HG02623 (cell line): ENCODE results near the gene MOCS1.

Experiments
- ATAC-seq: cut with Tn5 transposase; IDR thresholded peaks from one replicate; pipeline ENCODE4 v1.9.1; 2021; ENCODE audit warnings: moderate library complexity; ENCODE audit not compliant: unreplicated experiment

The MOCS1 gene

GRCh38 chr6:39925191-39925930 is 8.9 kb downstream of the MOCS1 start:
- no peak for ATAC-seq

- no peak for ATAC-seq
Measured at GRCh38 chr6:39924283-39924682, 10.0 kb downstream of the MOCS1 start.

DNA sequence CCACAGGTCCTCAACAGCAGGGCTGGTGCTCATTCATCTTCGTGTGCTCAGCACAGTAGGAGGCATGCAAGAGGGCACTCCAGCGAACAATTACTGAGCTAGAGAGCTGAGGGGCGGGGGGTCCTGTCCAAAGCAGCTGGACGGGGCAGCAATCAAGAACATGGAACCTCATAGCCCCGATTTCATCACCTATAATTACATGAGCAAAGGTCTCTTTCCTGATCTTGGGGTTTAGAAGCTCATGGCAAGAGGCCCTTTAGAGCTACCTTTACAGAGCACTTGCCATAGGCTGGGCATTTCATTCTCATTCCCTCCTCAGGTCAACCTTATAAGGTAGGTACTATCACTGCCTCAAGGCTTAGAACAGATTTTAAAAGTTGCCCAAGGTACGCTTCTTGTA is 10.4 kb downstream of the MOCS1 start:
- ATAC-seq = no peak

- ATAC-seq = no peak
Measured at GRCh38 chr6:39923394-39923793, 10.9 kb downstream of the MOCS1 start.

DNA sequence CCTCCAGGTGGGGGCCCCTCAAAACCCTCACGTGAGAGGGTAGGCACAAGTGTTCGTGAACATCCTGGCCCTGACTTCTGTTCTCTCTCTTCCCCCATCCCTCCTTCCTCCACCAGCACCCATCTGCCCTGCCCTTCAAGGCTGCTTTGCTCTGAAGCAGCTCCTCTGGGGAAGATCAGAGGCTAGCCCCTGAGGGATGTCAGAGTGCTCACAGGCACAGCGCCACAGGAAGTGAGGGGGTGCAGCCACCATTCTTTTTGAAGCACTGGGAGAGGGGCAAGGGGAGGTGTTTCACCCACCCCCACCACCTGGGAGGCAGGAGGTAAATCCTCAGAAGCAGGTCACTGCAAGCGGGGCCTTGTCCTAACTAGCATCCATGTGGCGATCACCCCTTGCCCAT is 11.4 kb downstream of the MOCS1 start:
- no peak for ATAC-seq

GRCh38 chr6:39920157-39920556 is 14.1 kb downstream of the MOCS1 start:
- no peak for ATAC-seq

DNA sequence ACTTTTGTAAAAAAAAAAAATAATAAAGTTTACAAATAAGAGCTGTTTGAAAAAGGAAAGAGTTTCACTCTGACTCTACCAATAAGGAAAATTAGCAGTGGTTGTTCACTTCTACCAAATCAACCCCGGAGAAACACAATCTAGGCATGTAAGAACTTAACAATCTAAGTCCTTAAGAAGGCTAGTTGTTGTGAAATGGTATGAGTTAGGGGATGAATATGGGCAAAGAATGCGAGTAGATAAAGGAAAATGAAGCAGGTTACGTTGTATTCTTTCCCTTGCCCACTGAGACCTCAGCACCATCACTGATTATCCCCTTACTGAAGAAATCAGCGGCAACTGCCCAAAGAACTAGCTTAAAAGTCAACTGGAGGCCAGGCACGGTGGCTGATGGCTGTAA is 15.4 kb downstream of the MOCS1 start:
- no peak for ATAC-seq

DNA sequence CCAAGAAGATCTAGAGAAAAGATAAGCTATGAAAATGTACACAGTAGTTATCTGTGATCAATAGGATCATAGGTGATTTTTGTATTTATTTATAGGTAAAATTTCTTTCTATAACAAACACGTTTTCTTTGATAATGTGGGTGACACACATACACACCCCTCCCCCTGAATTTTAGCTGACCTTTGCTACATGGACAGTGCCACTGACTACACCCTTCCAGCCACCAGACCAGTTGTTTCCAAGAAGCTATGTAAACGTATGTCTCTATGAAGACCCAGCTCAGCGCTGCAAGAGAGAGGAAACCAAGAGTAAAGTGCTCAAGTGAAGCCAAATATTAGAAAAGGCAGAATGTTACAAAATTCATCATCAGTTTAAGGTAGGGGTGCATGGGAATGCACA is 16.3 kb downstream of the MOCS1 start:
- no peak for ATAC-seq

DNA sequence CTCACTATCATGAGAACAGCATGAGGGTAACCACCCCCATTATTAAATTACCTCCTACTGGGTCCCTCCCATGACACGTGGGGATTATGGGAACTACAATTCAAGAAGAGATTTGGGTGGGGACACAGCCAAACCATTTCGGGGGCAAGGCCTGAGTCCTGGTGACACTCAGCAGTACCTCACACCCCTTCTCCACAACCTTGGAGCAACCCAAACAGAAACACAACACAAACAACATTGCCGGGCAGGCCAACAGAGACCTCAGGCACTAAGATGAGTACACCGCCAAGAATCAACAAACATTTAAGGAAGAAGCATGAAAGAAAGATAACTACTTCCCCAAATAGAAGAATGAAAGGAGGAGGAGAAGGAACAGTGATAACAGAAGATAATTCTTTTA is 16.9 kb downstream of the MOCS1 start:
- no peak for ATAC-seq

DNA sequence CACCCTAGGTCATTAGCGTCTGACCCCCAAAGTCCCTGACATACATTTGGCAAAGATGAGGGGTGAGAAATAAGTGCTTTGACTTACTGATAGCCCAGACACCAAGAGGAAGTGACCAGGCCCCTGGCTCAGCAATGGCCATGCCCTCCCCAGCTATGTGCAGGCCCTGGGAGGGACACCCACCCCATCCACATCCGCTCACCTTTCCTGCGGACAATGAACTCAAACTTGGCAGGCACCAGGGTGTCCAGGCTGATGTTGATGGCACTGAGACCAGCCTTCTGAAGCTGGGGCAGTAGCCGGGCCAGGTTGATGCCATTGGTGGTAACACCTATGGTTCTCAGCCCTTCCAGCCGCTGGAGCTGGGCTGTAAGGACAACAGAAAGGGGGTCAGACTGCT is 18.4 kb downstream of the MOCS1 start:
- ATAC-seq = no peak

DNA sequence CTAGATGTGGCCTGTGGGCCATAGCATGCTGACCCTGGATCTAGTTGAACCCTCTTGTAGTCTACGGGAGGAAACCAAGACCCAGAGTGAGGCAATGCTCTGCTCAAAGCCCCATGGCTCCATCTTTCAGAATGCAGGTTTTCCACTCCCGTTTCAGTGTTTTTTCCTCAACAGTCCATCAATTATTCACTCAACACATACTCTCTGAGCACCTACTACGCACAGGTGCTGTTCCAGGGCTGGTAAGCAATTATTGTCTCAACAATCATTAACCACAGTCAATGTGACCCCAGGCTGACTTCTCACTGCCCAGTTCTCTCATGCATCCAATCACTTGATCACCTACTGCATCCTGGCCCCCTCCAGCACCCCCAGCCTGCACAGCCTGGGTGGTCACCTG is 20.0 kb downstream of the MOCS1 start:
- ATAC-seq = no peak

GRCh38 chr6:39913391-39913916 is 20.8 kb downstream of the MOCS1 start:
- ATAC-seq = no peak

DNA sequence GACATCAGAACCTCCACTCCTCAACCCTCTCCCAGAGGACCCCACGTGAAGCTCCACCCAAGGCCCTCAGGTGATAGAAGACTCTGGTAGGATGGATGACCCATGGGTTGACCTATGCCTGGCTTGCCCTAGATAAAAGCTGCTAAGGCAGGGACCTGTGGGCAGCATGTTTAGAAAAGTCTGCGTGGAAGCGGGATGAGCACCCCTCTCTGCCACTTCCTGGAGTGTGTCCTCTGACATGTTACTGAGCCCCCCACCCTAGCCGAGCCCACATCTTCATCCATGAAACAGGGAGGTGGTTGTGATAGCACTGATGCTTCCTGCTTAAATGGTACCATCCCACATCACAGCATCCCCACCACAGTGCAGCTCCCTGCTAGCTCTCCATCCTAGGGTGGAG is 21.8 kb downstream of the MOCS1 start:
- ATAC-seq = no peak

DNA sequence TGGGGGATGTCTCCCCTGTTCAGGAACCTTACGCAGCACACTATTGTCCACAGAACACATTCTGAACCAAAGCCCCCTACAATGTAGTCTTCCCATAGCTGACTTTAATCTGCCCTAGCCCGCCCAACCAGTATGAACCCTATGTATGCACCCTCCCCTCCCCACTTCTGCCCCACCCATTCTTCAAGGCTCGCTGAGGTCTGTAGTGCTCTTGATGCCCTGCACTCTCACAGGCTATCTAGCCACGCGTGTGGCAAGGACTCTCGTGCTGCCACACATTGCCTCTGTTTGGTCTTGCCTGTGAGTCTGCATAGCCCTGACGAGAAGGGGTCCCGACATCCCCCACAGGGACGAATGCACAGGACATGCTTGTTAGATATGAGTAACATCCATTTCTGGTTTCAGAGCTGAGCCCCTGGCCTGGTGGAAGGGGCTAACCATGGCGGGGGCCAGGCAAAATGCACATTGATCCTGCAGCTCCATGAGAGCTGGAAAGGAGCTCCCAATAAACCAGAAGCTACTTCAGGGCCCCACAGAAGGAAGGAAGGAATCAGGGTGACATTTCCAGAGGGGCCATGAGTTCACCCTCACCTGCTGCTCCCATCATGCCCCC is 22.6 kb downstream of the MOCS1 start:
- no peak for ATAC-seq

GRCh38 chr6:39910744-39911143 is 23.5 kb downstream of the MOCS1 start:
- ATAC-seq = no peak

- ATAC-seq = no peak
Measured at GRCh38 chr6:39910164-39910563, 24.1 kb downstream of the MOCS1 start.

GRCh38 chr6:39909701-39910100 is 24.6 kb downstream of the MOCS1 start:
- no peak for ATAC-seq

DNA sequence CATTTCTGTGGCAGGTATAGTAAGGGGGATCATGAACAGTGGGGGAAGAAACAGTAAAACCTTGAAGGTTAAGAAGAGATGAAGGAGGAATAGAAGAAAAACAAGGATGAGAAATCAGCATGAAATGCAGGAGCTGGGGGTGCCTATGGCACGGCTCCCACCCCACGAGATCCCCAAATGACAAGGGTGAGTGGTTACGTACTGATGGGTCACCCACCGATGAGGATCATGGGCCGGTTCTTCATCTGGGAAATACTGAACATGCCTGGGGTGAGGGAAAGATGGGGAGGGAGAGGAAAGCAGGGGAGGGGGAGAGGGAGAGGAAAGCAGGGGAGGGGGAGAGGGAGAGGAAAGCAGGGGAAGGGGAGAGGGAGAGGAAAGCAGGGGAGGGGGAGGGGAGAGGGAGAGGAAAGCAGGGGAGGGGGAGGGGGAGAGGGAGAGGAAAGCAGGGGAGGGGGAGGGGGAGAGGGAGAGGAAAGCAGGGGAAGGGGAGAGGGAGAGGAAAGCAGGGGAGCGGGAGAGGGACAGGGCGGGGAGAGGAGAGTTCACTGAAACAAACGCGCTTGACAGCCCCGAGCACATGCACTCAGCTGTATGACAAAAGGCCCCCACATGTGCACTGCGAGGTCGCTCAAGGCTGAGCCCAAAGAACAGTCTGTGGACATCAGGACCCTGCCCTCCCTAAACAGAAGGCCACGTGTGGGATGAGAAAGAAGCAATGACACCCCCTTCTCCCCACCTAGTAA is 25.3 kb downstream of the MOCS1 start:
- no peak for ATAC-seq

- ATAC-seq = no peak
Measured at GRCh38 chr6:39907871-39908575, 26.2 kb downstream of the MOCS1 start.

DNA sequence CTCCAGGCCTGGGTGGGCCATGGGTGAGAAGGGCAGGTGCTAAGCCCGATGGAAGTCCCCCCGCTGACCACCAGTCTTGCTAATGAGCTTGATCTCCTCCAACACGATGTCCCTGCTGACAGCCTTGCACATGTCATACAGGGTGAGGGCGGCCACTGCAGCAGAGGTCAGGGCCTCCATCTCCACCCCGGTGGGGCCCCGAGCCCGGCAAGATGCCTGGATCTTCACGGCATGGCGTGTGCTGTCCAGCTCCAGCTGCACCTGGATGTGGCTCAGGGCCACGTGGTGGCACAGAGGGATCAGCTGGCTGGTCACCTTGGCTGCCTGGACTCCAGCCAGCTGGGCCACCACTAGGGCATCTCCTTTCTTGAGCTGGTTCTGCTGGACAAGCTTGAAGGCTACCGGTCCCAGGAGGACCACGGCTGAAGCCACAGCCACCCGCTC is 27.9 kb downstream of the MOCS1 start:
- ATAC-seq = no peak

GRCh38 chr6:39905640-39905975 is 28.7 kb downstream of the MOCS1 start:
- no peak for ATAC-seq
